Esophagus squamous epithelium (tissue), 5 donors: ENCODE data around the gene ARRDC2. TPM values are rescaled to one million over a fixed set of nuclear protein-coding genes. Genes with fewer than 3 reads are reported as not detected.
A peak's percentile ranks its signal among the peaks of the same experiment; 100 is the strongest.
"Not testable (repeated sequence)": the region's sequence is repeated elsewhere in the genome, so short reads cannot be mapped to it uniquely, and the experiment has no call there.

Experiments
- DNase-seq: peaks from one replicate; lab custom pipeline; 2025; lab: John Stamatoyannopoulos, UW
- H3K27ac ChIP-seq, 4 donors: fragments of 200-600 bp; sonication (generic); one replicate each; pipeline ENCODE4 v1.5.1; 2016 to 2019; ENCODE audit warnings: mild to moderate bottlenecking in 1 of 4
- H3K27me3 ChIP-seq, 4 donors: fragments of 200-600 bp; sonication (generic); 1 replicate in 3 of 4; 2 replicates in 1 of 4; pipeline versions ENCODE4 v1.5.1 to v1.6.0; 2017 to 2021; ENCODE audit warnings: antibody characterized with exemption in 1 of 4
- H3K36me3 ChIP-seq, 3 donors: fragments of 200-600 bp; sonication (generic); one replicate each; pipeline ENCODE4 v1.5.1; 2016 to 2019
- H3K4me1 ChIP-seq, 3 donors: fragments of 200-600 bp; sonication (generic); one replicate each; pipeline ENCODE4 v1.5.1; 2017 to 2019
- H3K4me3 ChIP-seq, 4 donors: fragments of 200-600 bp; sonication (generic); 1 replicate in 3 of 4; 2 replicates in 1 of 4; pipeline ENCODE4 v1.5.1; 2016 to 2019; ENCODE audit warnings: mild to moderate bottlenecking in 2 of 4, moderate library complexity in 1 of 4
- H3K9me3 ChIP-seq, 3 donors: fragments of 200-600 bp; sonication (generic); one replicate each; pipeline ENCODE4 v1.5.1; 2016 to 2019
- CTCF ChIP-seq, 6 experiments: fragments of 450-650 bp in 4 of 6; fragments of 200-600 bp in 2 of 6; sonication (generic) in 2 of 6; IDR thresholded peaks; one replicate each; pipeline ENCODE4 v1.5.1; 2016 to 2019; ENCODE audit warnings: antibody characterized with exemption in 6 of 6, mild to moderate bottlenecking in 4 of 6, moderate library complexity in 4 of 6
- POLR2A ChIP-seq, 4 donors: fragments of 450-650 bp; IDR thresholded peaks; one replicate each; pipeline ENCODE4 v1.6.1; 2017; ENCODE audit warnings: antibody characterized with exemption in 4 of 4, mild to moderate bottlenecking in 4 of 4, moderate library complexity in 3 of 4
- WGBS, 2 donors: methylation state at CpG; one replicate each; pipeline ENCODE4 v1.1.5; 2018; 5-methylcytosine and 5-hydroxymethylcytosine counted together
- intact Hi-C: fragments of 100-400 bp; cut with DNase I; formaldehyde crosslinking; loops from one replicate; pipeline ENCODE4 v1.15.0; 2022
- total RNA-seq, 4 donors: library from RNA; depleted of rRNA; stranded (reverse); fragments of >200 nt; gene quantifications; one replicate each; pipeline ENCODE4 v1.1.0, GENCODE V29; 2016
- donor health status: DM: yes; HTN: yes; CAD: no.

Gene ARRDC2
- total RNA-seq, 4 donors from 2014 or later: 12.4 to 37.2 (median 15.4) TPM

GRCh38 chr19:18027151-18027550 is 19.2 kb downstream of the ARRDC2 start:
- DNase-seq: no peak
- no peaks in the 10 kb centered on the region for H3K27me3 ChIP-seq
- TF ChIP-seq POLR2A (IDR thresholded peaks at IDR 0.05): no peak
- no peak for TF ChIP-seq CTCF (IDR thresholded peaks at IDR 0.05)
- peaks cover 5 to 61% (median 27%) of the 10 kb centered on the region in 3 donors for H3K4me1 ChIP-seq
- intact Hi-C loops: no loop called here
- no peaks in the 10 kb centered on the region for H3K36me3 ChIP-seq
- no peaks in the 10 kb centered on the region for H3K9me3 ChIP-seq
- 86 to 89% methylated on average over 4 of the region's 4 CpGs for WGBS, 2 donors
- no peak overlapping the region for H3K27ac ChIP-seq
- no peak overlapping the region for H3K4me3 ChIP-seq

- Histone ChIP-seq H3K36me3 (no peaks in the 10 kb centered on the region), H3K4me1 (peaks cover 5 to 47% (median 5%) of the 10 kb centered on the region in 3 donors), H3K27ac (peak overlapping the region in 2 of 4 donors; percentile 56 to 61), H3K4me3 (no peak overlapping the region), H3K27me3 (no peaks in the 10 kb centered on the region), H3K9me3 (no peaks in the 10 kb centered on the region)
- WGBS, 2 donors: 57 to 62% methylated on average over 3 to 8 of the region's 8 CpGs
- TF ChIP-seq POLR2A (IDR thresholded peaks at IDR 0.05): no peak
- TF ChIP-seq CTCF (IDR thresholded peaks at IDR 0.05): no peak
- intact Hi-C loops: no loop called here
- DNase-seq: no peak
Observed at GRCh38 chr19:18029617-18030338, 21.8 kb downstream of the ARRDC2 start.

- Histone ChIP-seq H3K27ac (peak overlapping the region in 3 of 4 donors; percentile 34 to 52 (median 46)), H3K4me1 (peaks cover 5 to 57% (median 5%) of the 10 kb centered on the region in 3 donors)
- H3K9me3 ChIP-seq, DNase-seq, H3K36me3 ChIP-seq, H3K4me3 ChIP-seq, H3K27me3 ChIP-seq, intact Hi-C loops: not testable (repeated sequence)
- WGBS, 2 donors: 40% methylated on average over 2 of the region's 5 CpGs; no CpG with 5 or more reads in 1 of the 2 donors
Observed at GRCh38 chr19:18031401-18031800, 23.4 kb downstream of the ARRDC2 start.

GRCh38 chr19:18032102-18032501 is 24.1 kb downstream of the ARRDC2 start:
- H3K9me3 ChIP-seq, H3K36me3 ChIP-seq, H3K27ac ChIP-seq, H3K4me3 ChIP-seq, H3K27me3 ChIP-seq, DNase-seq, intact Hi-C loops: not testable (repeated sequence)
- WGBS, 2 donors: 79 to 91% methylated on average over 2 of the region's 2 CpGs
- peaks cover 5 to 57% (median 5%) of the 10 kb centered on the region in 3 donors for H3K4me1 ChIP-seq

- H3K9me3 ChIP-seq: no peaks in the 10 kb centered on the region
- no peaks in the 10 kb centered on the region for H3K27me3 ChIP-seq
- H3K4me3 ChIP-seq: no peak overlapping the region
- TF ChIP-seq POLR2A (IDR thresholded peaks at IDR 0.05): no peak
- no peak for DNase-seq
- peaks cover 7 to 23% (median 15%) of the 10 kb centered on the region in 3 donors for H3K4me1 ChIP-seq
- intact Hi-C loops: no loop called here
- H3K27ac ChIP-seq: no peak overlapping the region
- WGBS, 2 donors: 67 to 95% methylated on average over 2 of the region's 2 CpGs
- no peaks in the 10 kb centered on the region for H3K36me3 ChIP-seq
Observed at GRCh38 chr19:18041054-18041453, 33.1 kb downstream of the ARRDC2 start.

GRCh38 chr19:18043676-18044075 is 35.7 kb downstream of the ARRDC2 start:
- 69 to 87% methylated on average over 3 of the region's 3 CpGs for WGBS, 2 donors
- DNase-seq: no peak
- intact Hi-C loops: no loop called here
- no peaks in the 10 kb centered on the region for H3K36me3 ChIP-seq
- H3K27ac ChIP-seq: no peak overlapping the region
- no peak overlapping the region for H3K4me3 ChIP-seq
- H3K27me3 ChIP-seq: no peaks in the 10 kb centered on the region
- no peaks in the 10 kb centered on the region for H3K9me3 ChIP-seq
- TF ChIP-seq CTCF (IDR thresholded peaks at IDR 0.05) (no peak), POLR2A (IDR thresholded peaks at IDR 0.05) (no peak)
- peaks cover 7 to 28% (median 17%) of the 10 kb centered on the region in 3 donors for H3K4me1 ChIP-seq
